Measurements from ENCODE around the gene NSUN7. TPM values are rescaled to one million over a fixed set of nuclear protein-coding genes. Genes with fewer than 3 reads are reported as not detected.
A peak's percentile ranks its signal among the peaks of the same experiment; 100 is the strongest.
"Not testable (repeated sequence)": the region's sequence is repeated elsewhere in the genome, so short reads cannot be mapped to it uniquely, and the experiment has no call there.

NSUN7 gene
- polyA plus RNA-seq, 1 donor: 20.2 TPM

DNA sequence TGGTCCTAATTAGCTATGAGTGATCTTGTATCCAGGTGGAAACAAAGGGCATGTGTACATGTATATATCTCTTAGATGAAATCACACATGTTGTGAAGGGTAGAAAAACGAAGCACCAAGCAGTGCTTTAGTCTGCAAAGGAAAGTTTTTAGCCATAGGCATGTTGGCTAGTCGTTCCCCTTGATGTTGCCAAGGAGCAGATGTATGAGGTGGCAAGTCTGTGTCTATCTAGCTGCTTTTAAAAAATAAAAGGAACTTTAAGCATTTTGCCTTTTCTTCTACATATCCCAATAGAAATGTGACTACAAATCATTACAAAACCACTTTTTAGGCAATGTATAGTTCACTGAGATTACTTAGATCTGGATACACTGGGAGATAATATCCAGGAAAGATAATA lies 63.1 kb downstream of the NSUN7 start:
- DNase-seq: no peak

DNA sequence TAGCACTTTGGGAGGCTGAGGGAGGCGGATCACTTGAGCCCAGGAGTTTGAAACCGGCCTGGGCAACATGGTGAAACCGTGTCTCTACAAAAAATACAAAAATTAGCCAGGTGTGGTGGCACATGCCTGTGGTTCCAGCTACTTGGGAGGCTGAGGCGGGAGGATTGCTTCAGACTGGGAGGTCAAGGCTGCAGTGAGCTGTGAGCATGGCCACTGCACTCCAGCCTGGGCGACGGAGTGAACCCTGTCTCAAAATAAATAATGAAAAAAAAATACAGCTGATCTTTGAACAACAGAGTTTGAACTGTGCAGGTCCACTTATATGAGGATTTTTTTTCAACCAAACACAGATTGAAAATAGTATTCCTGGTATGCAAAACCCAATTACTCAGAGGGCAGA lies 67.4 kb downstream of the NSUN7 start:
- not testable (repeated sequence) for DNase-seq

DNA sequence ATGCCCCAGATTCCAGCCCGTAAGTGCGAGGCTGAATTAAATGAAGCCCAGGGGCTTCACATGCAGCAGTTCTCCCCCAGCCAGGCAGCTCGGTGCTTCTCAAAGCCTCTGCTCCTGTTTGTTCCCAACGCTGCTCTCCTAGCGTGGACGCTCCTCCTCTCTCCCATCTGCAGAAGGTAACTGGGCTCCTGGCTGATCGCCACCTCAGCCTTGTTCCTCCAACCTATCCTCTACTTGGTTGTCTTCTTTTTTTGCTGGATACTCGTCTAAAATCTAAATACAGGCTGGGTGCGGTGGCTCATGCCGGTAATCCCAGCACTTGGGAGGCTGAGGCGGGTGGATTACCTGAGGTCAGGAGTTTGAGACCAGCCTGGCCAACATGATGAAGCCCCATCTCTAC lies 70.3 kb downstream of the NSUN7 start:
- DNase-seq: no peak

DNA sequence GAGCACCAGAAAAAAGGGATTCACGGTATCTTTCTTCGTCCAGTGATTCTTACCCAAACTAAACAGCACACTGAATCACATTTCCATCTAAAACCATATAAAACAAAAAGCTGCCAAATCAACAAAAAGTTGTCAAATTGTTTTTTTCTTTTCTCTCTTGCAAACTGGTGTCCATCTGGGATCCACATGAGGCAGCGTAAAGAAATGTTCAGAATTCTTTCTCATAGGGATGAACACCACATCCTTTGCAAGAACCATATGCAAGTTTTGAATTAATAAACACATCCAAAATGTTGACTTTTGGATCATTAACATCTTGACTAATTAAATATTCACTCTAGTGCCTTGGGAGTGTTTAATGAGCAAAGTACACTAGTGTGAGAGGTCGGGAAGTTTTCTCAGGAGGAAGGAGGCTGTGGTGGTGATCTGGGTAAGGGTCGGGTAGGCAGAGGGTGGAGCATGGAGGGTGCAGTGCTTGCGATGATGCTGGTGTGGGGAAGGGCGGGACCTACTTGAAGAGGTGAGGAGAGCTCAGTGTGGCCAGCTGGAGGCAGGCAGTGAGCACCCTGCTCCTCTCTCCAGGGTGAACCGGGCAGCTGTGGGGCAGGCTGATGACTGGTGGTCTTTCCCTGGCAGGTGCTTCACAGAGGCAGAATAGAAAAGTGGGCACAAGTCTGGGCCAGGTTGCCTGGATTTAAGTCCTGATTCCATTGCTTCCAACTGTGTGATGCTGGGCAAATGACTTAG lies 72.8 kb downstream of the NSUN7 start:
- no peak for DNase-seq

DNA sequence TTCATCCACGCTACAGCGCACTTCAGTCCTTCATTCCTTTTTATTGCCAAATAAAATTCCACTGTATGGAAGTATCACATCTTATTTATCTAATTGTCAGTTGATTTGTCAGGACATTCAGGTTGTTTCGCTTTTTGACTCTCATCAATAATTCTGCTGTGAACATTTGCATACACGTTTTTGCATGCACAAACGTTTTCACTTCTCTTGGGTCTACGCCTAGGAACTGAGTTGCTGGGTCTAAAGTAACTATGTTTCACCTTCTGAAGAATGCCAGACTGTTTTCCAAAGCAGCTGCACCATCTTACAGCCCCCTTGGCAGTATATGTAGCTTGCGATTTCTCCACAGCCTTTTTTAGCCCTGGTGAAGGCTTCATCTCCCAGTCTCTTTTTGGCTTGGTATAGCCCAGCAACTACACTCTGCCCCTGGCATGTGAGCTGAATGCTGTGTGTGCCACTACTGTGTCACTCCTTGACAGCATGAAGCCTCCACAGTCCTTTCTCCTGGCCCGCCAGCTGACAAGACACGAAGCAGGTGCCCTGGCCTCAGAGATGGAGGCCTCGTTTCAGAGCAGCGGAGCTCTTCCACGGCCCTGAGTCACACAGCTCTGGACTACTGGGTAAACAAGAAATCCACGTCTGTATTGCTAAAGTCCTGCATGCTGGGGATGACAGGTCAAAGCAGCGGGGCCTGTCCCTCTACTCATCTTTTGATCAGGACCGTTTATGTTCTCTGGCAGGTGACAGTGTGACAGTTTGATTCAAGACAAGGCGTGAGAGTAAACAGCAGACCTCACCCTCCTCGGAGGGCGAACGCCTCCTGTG lies 75.5 kb downstream of the NSUN7 start:
- no peak for DNase-seq

DNA sequence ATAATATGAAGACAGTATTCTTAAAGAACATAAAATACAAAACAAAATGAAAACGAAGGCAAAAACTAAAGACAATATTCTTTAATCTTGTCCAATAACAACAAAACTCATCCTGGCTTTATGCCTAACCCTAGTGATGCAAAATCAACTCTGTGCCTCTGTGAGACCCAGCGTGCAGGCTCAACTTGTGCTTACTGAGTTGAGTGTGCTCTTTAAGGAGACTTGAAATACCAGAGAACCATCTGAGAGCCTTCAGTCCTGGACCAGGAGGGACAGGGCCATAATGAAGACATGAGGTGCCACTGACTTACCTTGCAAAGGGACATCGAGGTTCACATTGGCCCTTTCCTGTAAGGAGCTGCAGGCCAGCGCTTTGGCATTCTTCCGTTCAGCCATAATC lies 77.1 kb downstream of the NSUN7 start:
- DNase-seq: no peak

DNA sequence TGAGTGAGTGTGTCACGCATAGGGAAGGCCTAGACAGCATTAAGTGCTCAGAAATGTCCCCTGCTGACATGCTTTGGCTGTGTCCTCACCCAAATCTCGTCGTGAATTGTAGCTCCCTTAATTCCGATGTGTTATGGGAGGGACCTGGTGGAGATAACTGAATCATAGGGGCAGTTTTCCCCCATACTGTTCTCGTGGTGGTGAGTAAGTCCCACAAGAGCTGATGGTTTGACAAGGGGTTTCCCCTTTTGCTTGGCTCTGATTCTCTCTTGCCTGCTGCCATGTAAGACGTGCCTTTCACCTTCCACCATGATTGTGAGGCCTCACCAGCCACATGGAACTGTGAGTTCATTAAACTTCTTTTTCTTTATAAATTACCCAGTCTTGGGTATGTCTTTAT lies 78.0 kb downstream of the NSUN7 start:
- DNase-seq: no peak

DNA sequence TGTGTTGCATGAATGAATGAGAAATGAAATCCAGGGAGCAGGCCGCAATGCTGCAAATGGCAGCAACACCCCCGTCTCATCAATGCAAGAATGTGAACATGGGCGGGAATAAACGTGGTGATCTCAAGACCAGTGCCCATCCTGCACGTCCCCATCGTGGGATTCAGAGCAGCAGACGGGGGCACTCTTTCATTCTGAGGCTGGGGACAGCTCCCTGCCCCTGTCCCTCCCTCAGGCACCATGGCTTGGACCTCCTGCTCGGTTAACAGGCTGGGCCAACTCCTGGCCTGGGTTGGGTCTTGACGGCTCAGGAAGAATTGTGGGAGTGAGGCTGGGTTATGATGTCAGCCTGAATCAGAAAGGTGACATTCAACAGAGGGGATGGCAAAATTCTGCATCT lies 78.9 kb downstream of the NSUN7 start:
- DNase-seq: no peak

DNA sequence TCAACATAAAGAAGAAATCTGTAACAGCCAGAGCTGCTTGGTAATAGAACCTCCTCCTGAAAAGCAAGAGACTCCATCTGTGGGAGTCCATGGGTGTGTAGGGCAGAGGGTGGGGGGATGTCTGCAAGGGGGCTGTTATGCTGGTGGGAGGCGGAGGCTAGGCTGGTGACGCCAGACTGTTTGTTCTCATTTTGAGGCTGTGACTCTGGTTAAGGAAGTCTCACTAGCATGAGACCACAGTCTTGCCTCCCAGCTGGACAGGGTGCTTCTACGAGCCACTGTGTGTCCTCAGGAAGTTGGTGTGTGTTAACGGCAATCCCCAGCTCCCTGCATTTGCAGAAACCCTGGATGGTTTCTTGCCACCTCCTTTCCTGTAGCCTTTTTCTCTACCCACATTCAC lies 79.8 kb downstream of the NSUN7 start:
- DNase-seq: no peak

DNA sequence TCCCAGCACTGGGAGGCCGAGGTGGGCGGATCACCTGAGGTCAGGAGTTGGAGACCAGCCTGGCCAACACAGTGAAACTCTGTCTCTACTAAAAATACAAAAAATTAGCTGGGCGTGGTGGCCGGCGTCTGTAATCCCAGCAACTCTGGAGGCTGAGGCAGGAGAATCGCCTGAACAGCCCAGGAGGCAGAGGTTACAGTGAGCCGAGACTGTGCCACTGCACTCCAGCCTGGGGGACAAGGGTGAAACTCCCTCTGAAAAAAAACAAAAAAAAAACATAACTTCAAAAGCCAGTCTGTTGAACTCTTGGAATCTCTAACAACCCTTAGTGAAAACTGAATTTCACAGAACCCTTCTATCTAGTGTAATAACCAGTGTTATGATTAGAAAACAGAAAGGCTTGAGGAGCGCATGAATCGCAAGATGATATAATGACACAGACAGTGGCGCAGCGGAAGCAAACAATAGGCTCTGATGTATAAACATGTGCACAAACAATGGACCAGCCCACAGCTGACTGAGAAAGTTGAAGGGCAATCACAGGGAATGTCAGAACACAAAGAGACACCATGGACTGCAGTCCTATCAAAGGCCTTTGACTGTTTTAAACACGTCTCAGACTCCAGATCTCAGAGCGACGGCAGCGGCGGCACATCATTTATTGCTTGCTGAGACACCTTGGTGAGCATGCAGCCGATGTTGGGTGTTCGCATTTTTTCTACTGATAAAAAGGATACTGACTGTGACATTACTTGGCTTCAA lies 81.6 kb downstream of the NSUN7 start:
- DNase-seq: no peak

DNA sequence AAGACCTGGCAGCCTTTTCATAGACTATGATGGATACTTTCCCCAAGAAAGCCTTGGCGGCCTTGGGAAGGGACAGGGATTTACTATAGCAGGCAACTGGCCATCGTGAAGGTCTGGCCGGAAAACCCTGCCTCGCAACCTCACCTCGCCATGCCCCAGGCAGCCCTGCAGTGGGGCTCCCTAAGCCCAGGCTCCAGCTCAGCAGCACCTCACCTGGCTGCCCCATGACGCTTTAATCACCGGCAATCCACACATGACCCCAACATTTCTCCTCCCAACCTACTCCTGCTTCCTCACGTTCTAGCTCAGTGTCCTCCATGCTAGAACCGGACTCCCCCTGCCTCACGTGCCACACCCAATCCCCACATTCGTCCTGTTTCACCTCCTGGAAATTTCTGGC lies 82.4 kb downstream of the NSUN7 start:
- DNase-seq: no peak

DNA sequence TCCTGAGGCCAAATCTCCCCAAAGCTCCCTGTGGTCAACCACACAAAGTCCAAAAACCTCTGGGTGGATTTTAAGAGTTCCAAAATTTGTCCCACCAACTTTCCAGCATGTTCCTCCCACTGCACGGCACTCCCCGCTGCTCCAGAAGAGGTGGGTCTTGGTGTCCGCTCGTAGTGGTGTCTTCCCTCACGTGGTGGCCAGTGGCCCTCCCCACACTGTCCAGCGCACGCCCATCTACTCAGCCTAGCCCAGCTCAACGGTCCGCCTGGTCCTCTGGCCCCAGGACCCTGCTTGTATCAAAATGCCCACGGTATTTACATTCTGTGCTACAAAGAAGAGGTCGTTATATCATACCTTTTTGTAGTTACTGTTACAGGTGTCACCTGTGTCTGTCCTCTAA lies 83.5 kb downstream of the NSUN7 start:
- DNase-seq: no peak

DNA sequence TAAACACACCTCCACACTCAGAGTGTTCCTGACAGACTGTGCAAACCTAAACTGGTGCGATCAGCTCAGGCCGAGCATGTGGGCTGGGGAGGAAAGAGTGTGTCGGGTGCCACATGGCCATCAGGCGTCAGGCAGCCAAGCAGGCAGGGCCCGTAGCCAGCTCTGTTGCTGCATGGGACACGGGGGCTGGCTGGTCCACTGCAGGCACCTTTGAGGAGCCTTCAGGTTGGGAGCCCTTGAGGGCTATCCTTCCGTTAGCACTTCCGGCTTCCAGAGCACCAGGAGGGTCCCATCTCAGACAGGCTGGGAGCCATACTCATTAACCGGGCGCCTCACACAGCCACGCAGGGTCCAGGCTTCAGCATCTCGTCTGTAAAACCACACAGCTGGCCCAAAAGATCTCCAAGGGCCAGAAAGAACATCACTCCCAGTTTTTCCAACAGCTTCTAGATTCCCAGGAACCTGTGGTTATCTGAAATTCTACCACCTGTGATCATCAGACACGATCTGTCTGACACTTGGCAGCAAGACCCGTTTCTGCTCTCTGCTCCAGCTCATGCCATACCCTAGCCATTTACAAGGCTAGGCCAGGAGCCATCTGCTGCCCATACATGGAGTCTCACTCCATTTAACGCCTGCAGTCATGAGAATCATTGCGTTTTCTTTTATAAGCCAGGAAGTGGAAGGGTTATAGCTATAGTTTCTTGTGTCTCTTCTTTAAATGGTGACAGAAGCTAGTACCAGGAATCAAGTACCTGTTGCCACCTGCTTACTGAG lies 87.5 kb downstream of the NSUN7 start:
- DNase-seq: no peak

DNA sequence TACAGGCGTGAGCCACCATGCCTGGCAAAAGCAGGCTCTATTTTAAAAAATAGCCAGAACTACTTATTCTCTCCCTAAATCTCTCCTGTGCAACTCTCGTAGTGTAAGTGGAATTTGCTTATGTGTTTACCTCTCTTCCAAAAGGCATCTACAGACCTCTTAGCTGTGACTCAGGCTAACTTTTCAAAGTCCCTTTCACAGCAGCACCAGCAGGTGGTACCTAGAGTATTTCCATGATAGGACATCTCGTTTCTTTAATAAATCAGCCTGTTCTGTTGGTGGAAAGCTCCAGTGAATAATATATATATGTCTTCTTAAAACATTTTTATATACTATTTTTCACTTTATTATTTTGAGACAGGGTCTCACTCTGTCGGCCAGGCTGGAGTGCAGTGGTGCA lies 89.0 kb downstream of the NSUN7 start:
- no peak for DNase-seq

DNA sequence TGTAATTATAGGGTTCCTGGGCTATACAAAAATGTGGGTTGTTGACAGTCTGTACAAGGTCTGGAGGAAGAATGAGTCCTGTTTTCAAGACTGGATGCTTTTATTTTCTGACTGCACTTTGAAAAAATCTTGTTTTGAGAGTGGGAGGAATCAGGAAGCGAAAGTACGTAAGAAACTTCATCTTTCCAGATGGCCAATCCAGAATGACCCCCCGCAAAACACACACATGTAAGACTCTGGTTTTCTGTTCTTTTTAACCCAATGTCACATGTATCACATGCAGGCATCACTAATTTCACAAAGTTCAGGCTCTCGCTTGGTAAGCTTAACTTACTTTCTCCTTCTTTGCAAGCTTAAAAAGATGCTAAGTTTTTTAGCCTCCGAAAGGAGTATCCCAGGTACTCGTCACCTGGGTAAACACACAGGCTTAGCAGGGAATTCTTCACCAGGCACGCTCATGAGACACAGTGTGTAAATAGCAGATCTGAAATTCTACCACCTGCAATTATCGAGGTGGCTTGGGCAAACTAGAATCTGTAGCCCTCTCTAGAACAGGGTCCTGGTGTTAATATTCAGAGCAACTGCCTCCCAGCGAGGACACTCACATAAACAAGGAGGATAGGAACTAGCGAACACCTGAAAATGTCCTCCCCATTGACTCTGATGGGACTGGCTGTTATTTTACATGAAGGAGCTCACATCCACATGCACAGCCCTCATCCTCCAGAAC lies 90.7 kb downstream of the NSUN7 start:
- DNase-seq: no peak

DNA sequence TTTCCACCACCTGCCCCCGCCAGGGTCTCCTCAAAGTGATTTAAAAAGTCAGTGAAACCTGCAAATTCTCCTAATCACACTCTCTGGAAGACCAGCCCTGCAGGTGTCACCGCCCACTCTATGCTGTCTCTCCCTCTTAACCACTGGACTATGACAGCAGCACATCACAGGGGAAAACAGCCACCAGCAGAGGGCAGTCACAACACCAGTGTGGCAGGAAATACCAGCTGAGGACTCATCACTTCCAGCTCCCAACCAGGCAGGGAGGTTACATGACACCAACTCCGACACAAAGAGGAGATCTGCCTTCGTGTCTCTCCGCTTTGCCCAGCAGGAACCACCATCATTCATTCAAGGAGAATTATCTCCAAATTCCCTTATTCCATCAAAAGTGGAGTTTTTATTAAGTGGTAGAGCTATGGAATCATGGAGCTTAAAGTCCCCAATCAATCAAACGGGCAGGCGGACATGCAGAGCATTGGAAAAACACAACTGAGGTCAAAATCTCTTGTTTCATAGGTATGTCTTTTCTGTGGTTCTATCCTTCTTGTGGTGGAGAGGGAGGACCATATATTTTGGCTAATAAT lies 91.3 kb downstream of the NSUN7 start:
- peak; percentile 88 for DNase-seq

DNA sequence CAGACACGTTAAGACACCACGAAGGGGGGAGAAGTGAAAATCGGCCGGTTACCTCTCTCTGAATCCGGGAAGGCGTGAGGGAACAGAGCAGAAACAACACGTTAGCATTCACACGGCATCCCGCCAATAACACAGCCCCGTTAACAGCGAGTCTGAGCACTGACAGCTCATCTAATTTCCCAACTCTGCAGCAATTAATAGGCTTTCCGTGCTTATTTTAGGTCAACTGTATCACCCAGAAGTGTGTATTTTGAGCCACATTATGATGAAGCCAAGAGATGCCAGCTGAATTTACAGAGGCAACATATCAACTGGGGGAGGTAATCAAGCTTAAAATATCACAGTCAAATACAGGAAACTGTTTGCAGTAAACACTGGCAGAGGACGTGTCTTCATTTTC lies 92.6 kb downstream of the NSUN7 start:
- no peak for DNase-seq

DNA sequence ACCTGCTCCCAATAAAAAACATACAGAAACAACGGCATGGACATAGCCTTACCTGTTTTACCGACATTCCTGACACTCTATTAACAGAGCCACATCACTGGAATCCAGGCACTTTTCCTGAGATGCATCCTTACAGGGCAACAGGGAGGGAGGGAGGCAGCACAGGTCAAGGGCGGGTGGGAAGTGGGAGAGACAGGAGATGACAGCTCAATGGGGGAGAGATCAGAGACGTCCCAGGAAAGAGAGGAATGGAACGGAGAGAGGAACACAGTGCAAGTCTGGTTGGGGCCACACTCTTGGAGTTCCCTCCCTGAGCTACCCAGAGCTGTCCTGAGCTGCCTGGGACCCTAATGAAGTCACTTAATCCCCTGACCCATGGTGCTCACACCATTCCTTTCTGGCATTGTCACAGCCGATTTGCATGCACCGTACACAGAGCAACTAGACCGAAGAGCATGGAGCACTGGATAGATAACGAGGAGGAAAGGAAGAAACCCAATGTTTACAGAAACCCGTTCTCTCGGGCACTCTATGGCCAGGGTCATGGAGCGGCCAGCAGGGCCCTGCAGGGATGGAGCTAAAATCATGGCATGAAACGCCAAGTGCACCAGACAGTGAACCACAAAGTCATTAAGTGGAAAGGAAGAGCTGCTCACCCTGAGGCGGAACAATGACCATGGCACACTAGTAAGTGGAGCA lies 93.1 kb downstream of the NSUN7 start:
- no peak for DNase-seq

DNA sequence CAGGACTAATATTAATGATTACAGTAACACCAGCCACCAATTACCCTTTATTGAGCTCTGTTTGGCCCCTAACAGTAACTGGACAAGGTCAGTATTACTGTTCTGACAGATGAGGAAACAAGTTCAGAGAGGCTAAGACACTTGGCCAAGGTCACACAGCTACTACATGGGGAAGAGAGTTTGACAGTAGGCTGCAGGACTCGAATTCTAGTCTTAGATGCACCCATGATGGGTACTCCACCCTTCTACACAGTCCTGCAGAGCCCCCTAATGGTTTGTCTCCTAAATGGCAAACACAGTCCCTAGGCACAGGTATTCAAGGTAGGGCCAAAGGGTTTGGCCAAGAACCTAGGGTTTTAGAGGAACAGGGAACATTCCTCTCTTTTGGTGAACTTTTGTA lies 93.9 kb downstream of the NSUN7 start:
- no peak for DNase-seq

DNA sequence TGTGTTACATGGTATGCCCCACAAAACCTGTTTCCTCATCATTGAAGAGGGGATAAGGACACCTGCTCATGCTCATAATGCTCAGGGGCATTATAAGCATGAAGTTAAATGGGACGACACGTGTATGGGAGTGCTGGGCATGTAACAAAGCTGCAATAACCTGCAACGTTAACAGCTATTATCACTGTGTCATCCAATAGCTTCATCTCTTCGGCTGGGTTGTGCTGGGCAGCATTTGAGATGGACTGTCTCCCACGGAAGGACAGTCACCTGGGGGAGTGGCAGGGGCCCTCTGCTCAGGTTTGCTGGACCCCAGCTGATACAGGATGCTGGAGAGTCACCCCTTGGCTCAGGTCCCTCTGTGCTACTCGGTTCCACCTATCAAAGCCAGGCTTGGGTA lies 94.5 kb downstream of the NSUN7 start:
- no peak for DNase-seq
